Mesenchymal stem cell (in vitro differentiated cells and primary cell): ENCODE measurements around the gene ETV3L.

Source experiments
- DNase-seq: peaks from one replicate; pipeline ENCODE4 v3.0.0-alpha.2; 2013
- H2AFZ ChIP-seq: one replicate; pipeline ENCODE4 v1.6.1; 2013; ENCODE audit warnings: low read depth, mild to moderate bottlenecking, control low read depth, inconsistent platforms, low read length, moderate library complexity
- H2AK5ac ChIP-seq: 2 replicates; pipeline ENCODE4 v1.6.1; 2013; ENCODE audit warnings: low read length, moderate library complexity, mild to moderate bottlenecking, inconsistent platforms; ENCODE audit not compliant: severe bottlenecking
- H2BK120ac ChIP-seq: one replicate; pipeline ENCODE4 v1.6.1; 2013; ENCODE audit warnings: low read depth, mild to moderate bottlenecking, inconsistent platforms, low read length, moderate library complexity
- H2BK12ac ChIP-seq, 2 experiments: one replicate each; pipeline ENCODE4 v1.6.1; 2013; ENCODE audit warnings: inconsistent platforms in 2 of 2, low read length in 2 of 2, mild to moderate bottlenecking in 2 of 2, moderate library complexity in 2 of 2, control low read depth in 1 of 2
- H2BK15ac ChIP-seq: one replicate; pipeline ENCODE4 v1.6.1; 2013; ENCODE audit warnings: mild to moderate bottlenecking, low read depth, inconsistent platforms; ENCODE audit not compliant: poor library complexity, severe bottlenecking
- H2BK5ac ChIP-seq: 2 replicates; pipeline ENCODE4 v1.6.1; 2013; ENCODE audit warnings: low read depth, mild to moderate bottlenecking, low read length, control low read depth, inconsistent platforms; ENCODE audit not compliant: poor library complexity, severe bottlenecking
- H3K14ac ChIP-seq, 2 experiments: one replicate each; pipeline ENCODE4 v1.6.1; 2013; ENCODE audit warnings: inconsistent platforms in 2 of 2, low read length in 2 of 2, control low read depth in 1 of 2, mild to moderate bottlenecking in 1 of 2, moderate library complexity in 1 of 2
- H3K18ac ChIP-seq, 2 experiments: one replicate each; pipeline ENCODE4 v1.6.1; 2013; ENCODE audit warnings: inconsistent platforms in 2 of 2, low read length in 2 of 2, control low read depth in 1 of 2, low read depth in 1 of 2, mild to moderate bottlenecking in 1 of 2
- H3K23ac ChIP-seq, 2 experiments: one replicate each; pipeline ENCODE4 v1.6.1; 2013; ENCODE audit warnings: inconsistent platforms in 2 of 2, low read length in 2 of 2, mild to moderate bottlenecking in 2 of 2, moderate library complexity in 2 of 2, control low read depth in 1 of 2
- H3K27ac ChIP-seq: 2 replicates; pipeline ENCODE4 v1.5.1; 2013; ENCODE audit warnings: mild to moderate bottlenecking, moderate library complexity, low read length, control low read depth, inconsistent platforms; ENCODE audit not compliant: poor library complexity, severe bottlenecking
- H3K27me3 ChIP-seq, 2 experiments: 2 replicates each; pipeline versions ENCODE4 v1.6.1 to v1.7.0; 2013; ENCODE audit warnings: low read length in 2 of 2, mild to moderate bottlenecking in 2 of 2, moderate library complexity in 2 of 2, control low read depth in 1 of 2, inconsistent platforms in 1 of 2; ENCODE audit not compliant: control insufficient read depth in 1 of 2, insufficient read depth in 1 of 2
- H3K36me3 ChIP-seq, 2 experiments: 2 replicates each; pipeline versions ENCODE4 v1.6.1 to v1.7.0; 2013; ENCODE audit warnings: low read length in 2 of 2, control low read depth in 1 of 2, inconsistent platforms in 1 of 2, low read depth in 1 of 2, mild to moderate bottlenecking in 1 of 2; ENCODE audit not compliant: insufficient read depth in 2 of 2, control insufficient read depth in 1 of 2
- H3K4ac ChIP-seq, 2 experiments: one replicate each; pipeline ENCODE4 v1.6.1; 2013; ENCODE audit warnings: inconsistent platforms in 2 of 2, low read length in 2 of 2, mild to moderate bottlenecking in 2 of 2, moderate library complexity in 2 of 2, control low read depth in 1 of 2, low read depth in 1 of 2
- H3K4me1 ChIP-seq: 2 replicates; pipeline ENCODE4 v1.6.1; 2013; ENCODE audit warnings: low read depth, low read length, control low read depth; ENCODE audit not compliant: control insufficient read depth, insufficient read depth
- H3K4me2 ChIP-seq: 2 replicates; pipeline ENCODE4 v1.6.1; 2013; ENCODE audit warnings: low read length, mild to moderate bottlenecking, inconsistent platforms; ENCODE audit not compliant: poor library complexity, severe bottlenecking
- H3K4me3 ChIP-seq, 2 experiments: 2 replicates each; pipeline versions ENCODE4 v1.5.1 to v1.7.0; 2013; ENCODE audit warnings: low read length in 2 of 2, mild to moderate bottlenecking in 2 of 2, control low read depth in 1 of 2, low read depth in 1 of 2; ENCODE audit not compliant: insufficient read depth in 1 of 2
- H3K79me1 ChIP-seq: replicated peaks from 2 replicates; pipeline ENCODE4 v1.6.1; 2013; ENCODE audit warnings: mild to moderate bottlenecking, control low read depth, low read length, inconsistent platforms; ENCODE audit not compliant: poor library complexity, severe bottlenecking
- H3K9ac ChIP-seq: 2 replicates; pipeline ENCODE4 v1.7.0; 2013; ENCODE audit warnings: mild to moderate bottlenecking, low read length, moderate library complexity
- H3K9me3 ChIP-seq: 2 replicates; pipeline ENCODE4 v1.7.0; 2013; ENCODE audit warnings: mild to moderate bottlenecking, low read length; ENCODE audit not compliant: control insufficient read depth
- H4K8ac ChIP-seq: one replicate; pipeline ENCODE4 v1.6.1; 2013; ENCODE audit warnings: inconsistent platforms, mild to moderate bottlenecking, low read length, moderate library complexity
- H4K91ac ChIP-seq: one replicate; pipeline ENCODE4 v1.6.1; 2013; ENCODE audit warnings: mild to moderate bottlenecking, low read length, inconsistent platforms
- WGBS: methylation state at CpG from one replicate; pipeline ENCODE4 v1.1.7; 2013; ENCODE audit warnings: mixed read lengths; 5-methylcytosine and 5-hydroxymethylcytosine counted together

The ETV3L gene

GRCh38 chr1:157085421-157085820 is 14.2 kb downstream of the ETV3L start:
- no peak overlapping the region for H3K18ac ChIP-seq
- H2AK5ac ChIP-seq: no peak overlapping the region
- H2AFZ ChIP-seq: no peak overlapping the region
- no peak overlapping the region for H3K4me3 ChIP-seq
- whole genome bisulfite sequencing: 84% methylated on average over 4 of the region's 5 CpGs
- H4K91ac ChIP-seq: no peak overlapping the region
- no peak overlapping the region for H3K27ac ChIP-seq
- peaks cover 2% of the 10 kb centered on the region for H3K4me1 ChIP-seq
- no peak overlapping the region for H2BK5ac ChIP-seq
- no peaks in the 10 kb centered on the region for H3K36me3 ChIP-seq
- no peak overlapping the region for H2BK15ac ChIP-seq
- no peak overlapping the region for H3K4me2 ChIP-seq
- H3K27me3 ChIP-seq: peaks cover 5 to 9% of the 10 kb centered on the region in 2 experiments
- no peak overlapping the region for H3K14ac ChIP-seq
- no peak overlapping the region for H2BK120ac ChIP-seq
- H4K8ac ChIP-seq: no peak overlapping the region
- no peaks in the 10 kb centered on the region for H3K9me3 ChIP-seq
- no peak overlapping the region for H3K4ac ChIP-seq
- DNase-seq: peak; percentile 25
- no peak overlapping the region for H3K23ac ChIP-seq
- no peak overlapping the region for H3K9ac ChIP-seq
- no peak overlapping the region for H2BK12ac ChIP-seq
- H3K79me1 ChIP-seq: no peaks in the 10 kb centered on the region

- 86% methylated on average over 5 of the region's 5 CpGs for WGBS
- no peak overlapping the region for H2AK5ac ChIP-seq
- no peaks in the 10 kb centered on the region for H3K36me3 ChIP-seq
- DNase-seq: no peak
- H2BK12ac ChIP-seq: no peak overlapping the region
- no peak overlapping the region for H3K27ac ChIP-seq
- H3K4me2 ChIP-seq: no peak overlapping the region
- no peak overlapping the region for H2BK5ac ChIP-seq
- H3K4me3 ChIP-seq: no peak overlapping the region
- no peak overlapping the region for H2AFZ ChIP-seq
- no peak overlapping the region for H3K14ac ChIP-seq
- H3K18ac ChIP-seq: no peak overlapping the region
- no peaks in the 10 kb centered on the region for H3K9me3 ChIP-seq
- no peaks in the 10 kb centered on the region for H3K79me1 ChIP-seq
- H4K8ac ChIP-seq: no peak overlapping the region
- H3K4me1 ChIP-seq: no peaks in the 10 kb centered on the region
- no peak overlapping the region for H4K91ac ChIP-seq
- no peak overlapping the region for H3K4ac ChIP-seq
- peaks cover 5 to 9% of the 10 kb centered on the region in 2 experiments for H3K27me3 ChIP-seq
- no peak overlapping the region for H3K23ac ChIP-seq
- H3K9ac ChIP-seq: no peak overlapping the region
- no peak overlapping the region for H2BK120ac ChIP-seq
- H2BK15ac ChIP-seq: no peak overlapping the region
Measured at GRCh38 chr1:157084720-157085119, 14.9 kb downstream of the ETV3L start.

GRCh38 chr1:157081707-157082106 is 17.9 kb downstream of the ETV3L start:
- Histone ChIP-seq H3K9me3 (no peaks in the 10 kb centered on the region), H2BK12ac (no peak overlapping the region), H3K36me3 (no peaks in the 10 kb centered on the region)

DNA sequence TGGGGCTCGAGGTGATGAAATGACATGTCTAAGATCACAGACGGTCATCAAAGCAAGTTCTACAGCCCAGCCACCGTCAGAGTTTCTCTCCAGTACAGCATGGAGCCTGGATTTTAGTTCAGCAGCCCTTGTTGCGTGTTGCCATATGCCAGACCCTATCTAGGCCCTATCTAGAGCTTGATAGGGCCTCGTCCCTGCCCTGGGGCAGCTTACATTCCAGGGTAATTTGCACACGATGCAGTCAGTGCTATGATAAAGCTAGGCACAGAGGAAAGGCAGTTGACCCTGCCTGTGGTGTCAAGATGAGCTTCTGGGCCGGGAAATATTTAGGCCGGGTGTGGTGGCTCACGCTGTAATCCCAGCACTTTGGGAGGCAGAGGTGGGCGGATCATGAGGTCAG is 18.9 kb downstream of the ETV3L start:
- Histone ChIP-seq H3K27me3 (peaks cover 11 to 23% of the 10 kb centered on the region in 2 experiments), H4K8ac (no peak overlapping the region), H2BK15ac (no peak overlapping the region), H3K14ac (no peak overlapping the region), H3K4me3 (no peak overlapping the region), H3K36me3 (no peaks in the 10 kb centered on the region), H4K91ac (no peak overlapping the region), H3K18ac (no peak overlapping the region), H3K4ac (no peak overlapping the region), H3K23ac (no peak overlapping the region), H3K27ac (no peak overlapping the region), H2BK120ac (no peak overlapping the region), H3K9ac (no peak overlapping the region), H2BK5ac (no peak overlapping the region), H3K4me1 (no peaks in the 10 kb centered on the region), H3K79me1 (no peaks in the 10 kb centered on the region), H2AFZ (no peak overlapping the region), H3K9me3 (no peaks in the 10 kb centered on the region), H2AK5ac (no peak overlapping the region), H3K4me2 (no peak overlapping the region), H2BK12ac (no peak overlapping the region)
- DNase-seq: no peak
- WGBS: 76% methylated on average over 10 of the region's 10 CpGs

More at GRCh38 chr1:157081707-157082106, 17.9 kb downstream of the ETV3L start:
- Histone ChIP-seq H3K4me1 (no peaks in the 10 kb centered on the region), H3K14ac (no peak overlapping the region), H3K27ac (no peak overlapping the region), H4K8ac (no peak overlapping the region), H3K27me3 (peaks cover 11 to 19% of the 10 kb centered on the region in 2 experiments), H3K79me1 (no peaks in the 10 kb centered on the region), H3K4me2 (no peak overlapping the region), H3K18ac (no peak overlapping the region), H2BK15ac (no peak overlapping the region), H3K23ac (no peak overlapping the region), H2BK120ac (no peak overlapping the region), H4K91ac (no peak overlapping the region), H3K4me3 (no peak overlapping the region), H2AFZ (no peak overlapping the region), H3K9ac (no peak overlapping the region), H2BK5ac (no peak overlapping the region), H2AK5ac (no peak overlapping the region), H3K4ac (no peak overlapping the region)
- 56% methylated on average over 2 of the region's 5 CpGs for WGBS
- DNase-seq: no peak
